DMS 273 (cell line): ENCODE results near the gene RCAN3.
"Not testable (repeated sequence)": the region's sequence is repeated elsewhere in the genome, so short reads cannot be mapped to it uniquely, and the experiment has no call there.

Source experiments
- DNase-seq: peaks from one replicate; lab custom pipeline; 2025; ENCODE audit not compliant: unreplicated experiment; lab: John Stamatoyannopoulos, UW

RCAN3 gene

GRCh38 chr1:24548070-24548469 lies 45.4 kb downstream of the RCAN3 start:
- DNase-seq: no peak

- DNase-seq: not testable (repeated sequence)
Measured at GRCh38 chr1:24549210-24549609, 46.6 kb downstream of the RCAN3 start.

- no peak for DNase-seq
Measured at GRCh38 chr1:24551290-24551959, 48.8 kb downstream of the RCAN3 start.

- DNase-seq: peak; percentile 18
Measured at GRCh38 chr1:24551960-24552571, 49.4 kb downstream of the RCAN3 start.

GRCh38 chr1:24553931-24554330 lies 51.3 kb downstream of the RCAN3 start:
- no peak for DNase-seq

GRCh38 chr1:24554714-24555113 lies 52.1 kb downstream of the RCAN3 start:
- DNase-seq: no peak

- DNase-seq: peak; percentile 41
Measured at GRCh38 chr1:24555591-24556413, 53.2 kb downstream of the RCAN3 start, which contains the start of gene NCMAP. Gene NCMAP, plus strand, starts transcription at chr1:24556087. Its CDS starts 39,344 bp downstream, at chr1:24595431.

GRCh38 chr1:24556414-24556795 lies 53.8 kb downstream of the RCAN3 start:
- DNase-seq: no peak

- no peak for DNase-seq
Measured at GRCh38 chr1:24557220-24557619, 54.6 kb downstream of the RCAN3 start.

- DNase-seq: no peak
Measured at GRCh38 chr1:24557711-24558131, 55.1 kb downstream of the RCAN3 start.

GRCh38 chr1:24558455-24558854 lies 55.8 kb downstream of the RCAN3 start:
- no peak for DNase-seq

- peak; percentile 17 for DNase-seq
Measured at GRCh38 chr1:24558902-24559791, 56.5 kb downstream of the RCAN3 start.

- DNase-seq: no peak
Measured at GRCh38 chr1:24560361-24560760, 57.7 kb downstream of the RCAN3 start.

- peak; percentile 42 for DNase-seq
Measured at GRCh38 chr1:24562625-24563024, 60.0 kb downstream of the RCAN3 start.

- DNase-seq: no peak
Measured at GRCh38 chr1:24564695-24565094, 62.1 kb downstream of the RCAN3 start.

GRCh38 chr1:24566236-24566867 lies 63.7 kb downstream of the RCAN3 start:
- no peak for DNase-seq

GRCh38 chr1:24567792-24568388 lies 65.3 kb downstream of the RCAN3 start:
- DNase-seq: no peak

- no peak for DNase-seq
Measured at GRCh38 chr1:24568475-24568874, 65.8 kb downstream of the RCAN3 start.

GRCh38 chr1:24570265-24571125 lies 67.9 kb downstream of the RCAN3 start:
- DNase-seq: no peak
